Fibroblast of villous mesenchyme (primary cell): ENCODE measurements around the gene UNC13C. TPM values are rescaled to one million over a fixed set of nuclear protein-coding genes. Genes with fewer than 3 reads are reported as not detected.

Experiments used
- DNase-seq: peaks from one replicate; pipeline ENCODE4 v3.0.0-alpha.2; 2010; ENCODE audit warnings: low read depth
- H3K4me3 ChIP-seq: 2 replicates; pipeline ENCODE4 v1.5.1; 2011; ENCODE audit warnings: low read depth, mild to moderate bottlenecking, low read length
- total RNA-seq: library from RNA; depleted of rRNA; stranded (reverse); fragments of >200 nt; gene quantifications from 2 replicates; pipeline ENCODE4 v1.2.3, GENCODE V29; 2012
- TF ChIP-seq, protein P1 (sequence below): IDR thresholded peaks from 2 replicates; pipeline ENCODE4 v1.5.1; 2012; ENCODE audit warnings: low read depth, mild to moderate bottlenecking, low read length; ENCODE audit not compliant: insufficient read depth

UNC13C gene
- total RNA-seq, 1 donor, result not detected

DNA sequence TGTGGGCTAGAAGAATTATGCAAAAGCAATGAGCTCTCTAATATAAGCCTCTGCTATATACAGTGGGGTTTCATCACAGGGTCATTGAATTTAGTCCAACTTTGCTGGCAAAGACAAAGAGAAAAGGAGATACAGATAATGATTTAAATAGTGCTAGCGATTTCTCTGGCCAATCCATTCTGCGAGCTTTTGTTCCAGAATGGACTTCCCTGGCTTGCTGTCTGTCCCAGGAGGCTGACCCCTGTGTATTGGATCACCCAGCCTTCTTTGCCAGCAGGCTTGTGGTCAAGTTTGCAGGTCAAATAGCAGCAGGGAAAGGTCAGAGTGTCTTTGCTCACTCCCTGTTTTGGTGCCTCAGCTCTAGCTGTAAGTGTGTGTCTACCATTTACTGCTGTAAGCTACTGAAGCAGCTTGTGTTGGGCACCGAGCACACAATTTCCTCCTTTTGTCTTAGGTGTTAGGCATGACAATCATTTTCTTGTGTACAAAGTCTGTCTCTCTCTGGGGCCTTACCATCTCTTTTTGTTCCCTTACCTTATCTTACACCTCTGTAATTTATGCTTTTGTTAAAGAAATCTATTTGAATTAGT lies 55.7 kb downstream of the UNC13C start:
- H3K4me3 ChIP-seq, result no peak overlapping the region

DNA sequence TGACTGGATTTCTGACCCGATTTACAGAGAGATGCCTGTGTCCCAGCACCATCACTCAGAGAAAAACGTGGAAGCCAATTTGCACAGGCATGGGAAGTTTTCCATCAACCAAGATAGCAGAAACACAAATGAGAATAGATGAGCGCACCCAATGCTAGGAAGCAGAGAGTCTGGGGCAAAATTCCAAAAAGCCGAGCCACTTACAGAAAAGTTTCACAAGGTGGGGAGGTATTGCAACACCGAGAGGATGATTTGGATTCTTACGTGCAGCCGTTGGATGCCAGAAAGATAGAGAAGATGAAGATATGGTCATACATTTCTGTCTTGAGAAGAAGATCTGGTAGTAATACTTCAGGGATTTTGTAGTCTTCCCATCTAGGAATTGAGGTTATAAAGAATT lies 57.4 kb downstream of the UNC13C start:
- TF ChIP-seq, protein P1, sequence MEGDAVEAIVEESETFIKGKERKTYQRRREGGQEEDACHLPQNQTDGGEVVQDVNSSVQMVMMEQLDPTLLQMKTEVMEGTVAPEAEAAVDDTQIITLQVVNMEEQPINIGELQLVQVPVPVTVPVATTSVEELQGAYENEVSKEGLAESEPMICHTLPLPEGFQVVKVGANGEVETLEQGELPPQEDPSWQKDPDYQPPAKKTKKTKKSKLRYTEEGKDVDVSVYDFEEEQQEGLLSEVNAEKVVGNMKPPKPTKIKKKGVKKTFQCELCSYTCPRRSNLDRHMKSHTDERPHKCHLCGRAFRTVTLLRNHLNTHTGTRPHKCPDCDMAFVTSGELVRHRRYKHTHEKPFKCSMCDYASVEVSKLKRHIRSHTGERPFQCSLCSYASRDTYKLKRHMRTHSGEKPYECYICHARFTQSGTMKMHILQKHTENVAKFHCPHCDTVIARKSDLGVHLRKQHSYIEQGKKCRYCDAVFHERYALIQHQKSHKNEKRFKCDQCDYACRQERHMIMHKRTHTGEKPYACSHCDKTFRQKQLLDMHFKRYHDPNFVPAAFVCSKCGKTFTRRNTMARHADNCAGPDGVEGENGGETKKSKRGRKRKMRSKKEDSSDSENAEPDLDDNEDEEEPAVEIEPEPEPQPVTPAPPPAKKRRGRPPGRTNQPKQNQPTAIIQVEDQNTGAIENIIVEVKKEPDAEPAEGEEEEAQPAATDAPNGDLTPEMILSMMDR, result no peak
- H3K4me3 ChIP-seq, result no peak overlapping the region
- DNase-seq, result no peak

More for the DNA sequence above, 55.7 kb downstream of the UNC13C start:
- TF ChIP-seq, protein P1, result no peak
- no peak for DNase-seq

DNA sequence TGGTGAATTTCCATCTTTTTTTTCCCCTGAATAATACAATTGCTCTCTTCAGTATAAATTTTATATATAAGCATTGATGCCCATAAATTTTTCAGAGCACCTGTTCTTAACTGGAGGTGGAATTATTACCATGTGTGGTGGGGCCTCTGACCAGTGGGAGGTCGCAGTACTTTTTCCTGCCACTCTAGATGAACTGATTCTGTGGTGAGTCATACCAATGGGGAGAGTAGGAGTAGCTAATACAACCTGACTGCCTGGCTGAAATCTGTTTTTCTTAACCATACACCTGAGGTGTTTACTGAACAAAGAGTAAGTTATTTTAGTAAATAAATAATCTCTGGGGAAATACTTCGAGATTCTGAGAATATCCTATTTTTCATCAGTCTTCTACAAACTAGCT lies 67.2 kb downstream of the UNC13C start:
- TF ChIP-seq, protein P1, result no peak
- DNase-seq, result no peak
- H3K4me3 ChIP-seq, result no peak overlapping the region

DNA sequence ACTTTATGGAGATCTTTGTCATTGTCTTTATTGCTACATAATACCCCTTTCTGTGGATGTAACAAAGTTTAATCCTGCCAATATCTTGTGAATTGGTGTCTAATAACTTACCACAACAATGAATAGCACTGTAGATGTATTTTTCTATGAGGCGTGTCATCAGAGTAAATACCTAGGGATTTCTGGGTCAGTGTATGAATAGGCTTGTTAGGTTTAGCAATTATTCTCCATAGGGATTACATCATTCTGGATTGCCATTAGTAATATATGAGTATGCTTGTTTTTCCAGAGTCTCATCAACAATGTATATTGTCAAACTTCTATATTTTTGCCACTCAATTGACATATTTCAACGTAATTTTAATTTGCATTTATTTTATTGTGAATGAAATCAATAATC lies 67.9 kb downstream of the UNC13C start:
- no peak overlapping the region for H3K4me3 ChIP-seq
- no peak for DNase-seq
- TF ChIP-seq, protein P1, result no peak

DNA sequence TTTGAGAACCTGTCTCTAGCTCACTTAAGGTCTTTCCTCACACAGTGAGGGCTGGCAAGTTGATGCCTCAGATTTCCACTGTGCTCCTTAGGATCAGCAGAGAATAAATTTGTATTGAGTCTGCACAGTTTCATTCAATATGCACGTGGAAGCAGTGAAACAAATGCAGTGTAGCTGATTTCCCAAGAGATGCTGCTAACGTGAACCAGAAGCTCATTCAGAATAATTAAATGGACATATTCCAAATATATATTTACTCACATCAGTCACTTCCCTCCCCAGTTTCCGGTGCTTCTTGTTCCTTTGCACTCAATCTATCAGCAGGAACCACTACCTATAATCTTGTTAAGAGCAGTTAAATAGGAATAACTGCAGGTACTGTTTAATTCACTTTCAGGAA lies 86.1 kb downstream of the UNC13C start:
- TF ChIP-seq, protein P1, result no peak
- no peak for DNase-seq
- no peak overlapping the region for H3K4me3 ChIP-seq

DNA sequence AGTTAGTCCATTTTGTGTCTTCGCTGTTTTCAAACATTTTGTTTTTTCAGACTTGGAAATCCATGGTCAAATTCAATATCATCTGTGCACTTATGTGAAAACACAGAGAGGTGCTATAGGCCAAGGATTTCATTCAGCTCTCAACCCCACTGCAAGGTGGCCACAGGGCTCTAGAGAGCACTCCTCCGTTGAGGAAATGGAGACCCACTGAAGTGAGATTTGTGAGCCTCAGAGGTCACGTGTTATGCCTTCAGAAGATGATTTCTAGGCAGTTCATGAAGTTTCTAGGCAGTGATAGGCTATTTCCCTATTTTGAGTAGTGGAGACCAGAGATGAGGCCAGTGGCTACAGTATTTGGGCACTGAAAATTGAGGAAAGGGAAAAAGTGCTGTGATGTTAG lies 88.2 kb downstream of the UNC13C start:
- TF ChIP-seq, protein P1, result no peak
- DNase-seq, result no peak
- H3K4me3 ChIP-seq, result no peak overlapping the region
